WERI-Rb-1 (cell line): ENCODE measurements around the gene LRP11.
"Not testable (repeated sequence)": the region's sequence is repeated elsewhere in the genome, so short reads cannot be mapped to it uniquely, and the experiment has no call there.

Experiments used
- DNase-seq: peaks from one replicate; pipeline ENCODE4 v3.0.0-alpha.2; 2020
- H3K27ac ChIP-seq: fragments of 250-450 bp; sonication (Bioruptor Pico); 2 replicates; pipeline ENCODE4 v1.5.1; 2020; ENCODE audit warnings: mild to moderate bottlenecking, moderate library complexity
- H3K27me3 ChIP-seq: fragments of 250-450 bp; sonication (Bioruptor Pico); 2 replicates; pipeline ENCODE4 v1.5.1; 2021; ENCODE audit warnings: mild to moderate bottlenecking, low read depth, moderate library complexity; ENCODE audit not compliant: insufficient read depth, severe bottlenecking
- H3K36me3 ChIP-seq: fragments of 250-450 bp; sonication (Bioruptor Pico); 2 replicates; pipeline ENCODE4 v1.5.1; 2020; ENCODE audit warnings: mild to moderate bottlenecking, moderate library complexity
- H3K4me3 ChIP-seq: 2 replicates; pipeline ENCODE4 v1.5.1; 2011; ENCODE audit warnings: low read depth, mild to moderate bottlenecking, control low read depth, low read length
- H3K9me3 ChIP-seq: fragments of 250-450 bp; sonication (Bioruptor Pico); 2 replicates; pipeline ENCODE4 v1.5.1; 2021; ENCODE audit warnings: mild to moderate bottlenecking, moderate library complexity; ENCODE audit not compliant: severe bottlenecking
- TF ChIP-seq, protein P1 (sequence below): IDR thresholded peaks from 2 replicates; pipeline ENCODE4 v1.5.1; 2011; ENCODE audit warnings: low read depth, mild to moderate bottlenecking, control low read depth, inconsistent platforms, low read length

LRP11 gene

DNA sequence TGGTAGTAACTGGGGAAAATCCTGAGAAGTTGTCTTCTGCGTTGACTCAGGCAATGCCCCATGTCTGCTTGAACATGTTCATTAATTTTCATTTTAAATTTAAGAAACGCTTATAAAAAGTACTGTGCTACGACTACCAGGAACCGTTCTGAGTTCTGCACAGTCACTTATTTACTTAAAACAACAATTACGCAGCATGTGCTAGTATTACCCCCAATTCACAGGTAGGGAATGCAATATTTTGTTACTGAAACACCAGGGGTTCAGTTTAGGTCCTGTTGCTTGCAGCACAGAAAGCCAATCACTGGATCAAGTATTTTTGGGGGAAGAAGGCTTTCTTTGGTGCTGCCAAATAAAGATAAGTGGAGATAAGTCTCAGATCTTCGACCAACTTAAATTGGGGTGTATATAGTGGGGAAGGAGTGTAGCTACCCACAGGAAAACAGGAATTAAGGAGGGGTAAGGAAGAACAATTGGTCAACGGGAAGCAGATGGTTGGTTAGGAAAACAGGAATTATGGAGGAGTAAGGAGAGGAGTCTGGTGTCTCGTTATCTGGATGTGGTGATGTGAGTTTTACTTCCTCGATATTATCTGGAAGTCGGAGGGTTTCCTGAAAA lies 5.2 kb upstream of the LRP11 start:
- Histone ChIP-seq H3K4me3 (no peak overlapping the region), H3K27ac (no peak overlapping the region), H3K27me3 (no peaks in the 10 kb centered on the region), H3K9me3 (peaks cover 4% of the 10 kb centered on the region), H3K36me3 (no peaks in the 10 kb centered on the region)
- TF ChIP-seq, protein P1, sequence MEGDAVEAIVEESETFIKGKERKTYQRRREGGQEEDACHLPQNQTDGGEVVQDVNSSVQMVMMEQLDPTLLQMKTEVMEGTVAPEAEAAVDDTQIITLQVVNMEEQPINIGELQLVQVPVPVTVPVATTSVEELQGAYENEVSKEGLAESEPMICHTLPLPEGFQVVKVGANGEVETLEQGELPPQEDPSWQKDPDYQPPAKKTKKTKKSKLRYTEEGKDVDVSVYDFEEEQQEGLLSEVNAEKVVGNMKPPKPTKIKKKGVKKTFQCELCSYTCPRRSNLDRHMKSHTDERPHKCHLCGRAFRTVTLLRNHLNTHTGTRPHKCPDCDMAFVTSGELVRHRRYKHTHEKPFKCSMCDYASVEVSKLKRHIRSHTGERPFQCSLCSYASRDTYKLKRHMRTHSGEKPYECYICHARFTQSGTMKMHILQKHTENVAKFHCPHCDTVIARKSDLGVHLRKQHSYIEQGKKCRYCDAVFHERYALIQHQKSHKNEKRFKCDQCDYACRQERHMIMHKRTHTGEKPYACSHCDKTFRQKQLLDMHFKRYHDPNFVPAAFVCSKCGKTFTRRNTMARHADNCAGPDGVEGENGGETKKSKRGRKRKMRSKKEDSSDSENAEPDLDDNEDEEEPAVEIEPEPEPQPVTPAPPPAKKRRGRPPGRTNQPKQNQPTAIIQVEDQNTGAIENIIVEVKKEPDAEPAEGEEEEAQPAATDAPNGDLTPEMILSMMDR: no peak
- DNase-seq: no peak

DNA sequence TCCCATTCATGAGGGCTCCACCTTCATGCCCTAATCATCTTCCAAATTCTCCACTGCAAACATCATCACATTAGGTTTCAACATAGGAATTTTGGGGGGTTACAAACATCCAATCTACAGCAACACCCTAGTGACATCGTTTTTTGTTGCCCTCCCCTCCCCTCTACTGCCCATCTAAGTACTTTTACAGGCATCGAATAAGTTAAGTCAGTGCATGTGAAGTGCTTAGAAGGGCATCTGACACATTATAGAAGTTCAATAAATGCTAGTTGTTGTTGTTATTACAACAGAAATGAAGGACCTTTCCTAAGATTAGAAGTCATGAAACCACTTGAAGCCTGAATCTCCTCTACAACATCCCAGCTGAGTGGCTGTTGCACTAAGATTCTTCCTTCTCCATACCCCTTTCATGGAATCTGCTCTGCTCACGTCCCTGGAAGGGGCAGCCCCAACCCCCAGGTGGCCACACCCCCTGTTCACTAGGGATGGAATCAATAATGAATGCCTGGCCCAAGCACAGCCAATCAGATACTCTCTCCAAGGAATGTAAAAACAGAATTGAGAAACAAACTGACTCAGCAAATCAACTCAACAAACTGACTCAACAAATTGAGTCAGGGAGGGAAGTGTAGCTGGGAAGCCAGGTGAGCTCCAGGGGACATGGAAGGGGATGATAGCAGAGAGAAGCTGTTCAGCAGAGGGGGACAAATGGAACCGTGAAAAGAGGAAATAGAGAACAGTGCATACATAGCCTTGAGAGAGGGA lies 3.9 kb upstream of the LRP11 start:
- TF ChIP-seq, protein P1: no peak
- Histone ChIP-seq H3K27me3 (no peaks in the 10 kb centered on the region), H3K4me3 (no peak overlapping the region), H3K36me3 (no peaks in the 10 kb centered on the region), H3K27ac (no peak overlapping the region), H3K9me3 (peaks cover 4% of the 10 kb centered on the region)
- no peak for DNase-seq

DNA sequence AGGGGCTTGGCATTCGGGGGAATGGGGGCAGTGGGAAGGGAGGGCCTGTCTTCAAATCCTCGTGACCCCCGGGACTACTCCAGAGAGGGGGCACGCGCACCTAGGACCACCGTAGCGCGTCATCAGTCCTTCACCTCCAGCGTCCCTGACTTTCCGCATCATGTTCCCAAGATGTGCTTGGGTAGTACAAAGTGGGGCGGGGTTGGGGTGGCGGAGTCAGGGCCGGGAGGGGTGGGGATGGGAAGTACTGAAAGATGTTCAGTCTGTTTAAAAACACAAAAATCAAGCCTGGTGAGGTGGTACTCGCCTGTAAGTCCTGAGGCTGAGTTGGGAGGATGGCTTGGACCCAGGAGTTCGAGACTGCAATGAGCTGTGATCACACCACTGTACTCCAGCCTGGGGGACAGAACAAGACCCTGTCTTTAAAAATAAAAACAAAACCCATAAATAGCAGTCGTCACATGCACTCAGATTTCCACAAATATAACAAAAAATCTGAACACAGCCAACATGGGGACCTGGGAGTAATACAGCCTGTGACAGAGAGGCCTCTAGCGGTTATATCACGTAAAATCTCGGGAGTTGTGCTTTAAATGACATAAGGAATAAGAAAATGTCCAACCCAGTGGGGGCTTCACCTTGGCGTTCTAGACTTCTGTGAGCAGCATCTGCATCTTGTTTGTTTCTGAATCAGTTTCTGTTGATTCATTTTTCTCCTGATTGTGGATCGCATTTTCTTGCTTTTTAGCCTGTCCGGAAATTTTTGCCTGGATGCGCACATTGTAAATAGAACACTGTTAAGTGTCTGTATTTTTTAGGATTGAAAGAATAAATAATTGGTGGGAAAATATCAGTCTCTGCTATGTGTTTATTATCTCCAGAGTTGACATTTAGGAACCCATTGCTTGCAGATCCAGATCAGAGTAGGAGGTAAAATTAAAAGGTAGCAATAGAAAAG lies 698 bp upstream of the LRP11 start:
- DNase-seq: peak; percentile 36
- Histone ChIP-seq H3K36me3 (no peaks in the 10 kb centered on the region; the same call in 1 of the 2 replicates), H3K27ac (peak overlapping the region; percentile 86), H3K4me3 (peak overlapping the region; percentile 75), H3K27me3 (no peaks in the 10 kb centered on the region), H3K9me3 (no peaks in the 10 kb centered on the region)
- TF ChIP-seq, protein P1: peak; percentile 64

DNA sequence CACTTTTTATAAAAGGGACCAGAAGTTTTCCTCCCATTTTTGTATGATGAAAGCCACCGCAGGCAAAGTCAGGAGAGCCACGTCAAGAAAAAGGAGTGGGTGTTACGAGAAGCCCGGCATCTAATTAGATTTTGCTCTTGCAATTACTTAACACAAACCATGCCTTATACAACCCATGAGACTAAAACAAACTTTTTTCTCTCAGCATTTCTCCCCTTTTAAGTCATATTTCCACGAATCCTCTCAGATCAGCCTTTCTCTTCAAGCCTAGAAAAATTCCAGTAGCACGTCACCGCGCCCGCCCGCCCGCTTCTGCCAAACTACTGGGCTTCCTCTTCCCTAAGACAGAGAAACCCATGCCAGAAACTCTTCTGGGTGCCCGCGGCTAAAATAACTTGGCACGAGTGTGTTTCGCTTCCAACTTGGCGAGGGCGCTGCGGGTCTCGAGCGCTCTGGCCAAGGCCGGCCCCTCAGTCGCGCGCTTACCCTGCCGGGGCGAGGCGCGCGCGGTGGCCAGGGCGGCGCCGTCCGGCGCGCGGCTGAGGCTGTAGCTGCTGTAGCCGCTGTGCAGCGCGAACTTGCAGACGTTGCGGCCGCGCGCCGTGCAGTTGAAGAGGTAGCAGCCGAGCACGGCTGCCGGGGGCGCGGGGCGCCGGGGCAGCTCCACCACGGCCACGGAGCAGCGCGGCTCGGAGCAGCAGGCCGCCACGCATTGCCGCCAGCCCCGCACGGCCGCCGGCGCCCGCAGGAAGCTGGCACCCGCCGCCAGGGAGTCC lies 1.0 kb downstream of the LRP11 start:
- no peaks in the 10 kb centered on the region for H3K27me3 ChIP-seq
- no peaks in the 10 kb centered on the region for H3K9me3 ChIP-seq
- peak overlapping the region; percentile 86 for H3K27ac ChIP-seq
- H3K36me3 ChIP-seq: no peaks in the 10 kb centered on the region; the same call in 1 of the 2 replicates
- DNase-seq: peak; percentile 58
- TF ChIP-seq, protein P1: no peak
- H3K4me3 ChIP-seq: peak overlapping the region; percentile 75

DNA sequence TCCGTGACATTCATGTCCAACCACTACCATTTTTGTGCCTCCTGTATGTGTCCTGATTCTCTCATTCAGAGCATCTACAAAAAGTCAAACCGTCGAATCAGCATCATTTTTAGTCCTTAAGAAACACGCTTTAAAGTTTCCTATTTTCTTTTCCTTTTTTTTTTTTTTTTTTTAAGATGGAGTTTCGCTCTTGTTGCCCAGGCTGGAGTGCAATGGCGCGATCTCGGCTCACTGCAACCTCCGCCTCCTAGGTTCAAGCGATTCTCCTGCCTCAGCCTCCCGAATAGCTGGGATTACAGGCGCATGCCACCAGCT lies 1.8 kb downstream of the LRP11 start:
- H3K9me3 ChIP-seq, H3K4me3 ChIP-seq, DNase-seq, H3K27ac ChIP-seq, H3K27me3 ChIP-seq, H3K36me3 ChIP-seq: not testable (repeated sequence)
